Nephron (organoid): ENCODE results near the gene TRAF3IP3.
A peak's percentile ranks its signal among the peaks of the same experiment; 100 is the strongest.

Source experiments
- H3K27ac Mint-ChIP-seq, 3 experiments: 2 replicates each; pipeline ENCODE4 v1.8.0; 2020; ENCODE audit warnings: mixed read lengths in 3 of 3, mild to moderate bottlenecking in 2 of 3, moderate library complexity in 1 of 3
- H3K27me3 Mint-ChIP-seq: 2 replicates; pipeline ENCODE4 v1.8.0; 2021; ENCODE audit warnings: low read depth, mild to moderate bottlenecking, moderate library complexity, mixed read lengths
- H3K36me3 Mint-ChIP-seq: 2 replicates; pipeline ENCODE4 v1.8.0; 2020; ENCODE audit warnings: low read depth, mixed read lengths
- H3K4me1 Mint-ChIP-seq: 2 replicates; pipeline ENCODE4 v1.8.0; 2020; ENCODE audit warnings: mixed read lengths
- H3K4me3 Mint-ChIP-seq, 3 experiments: 2 replicates each; pipeline ENCODE4 v1.8.0; 2020; ENCODE audit warnings: mild to moderate bottlenecking in 3 of 3, mixed read lengths in 3 of 3, moderate library complexity in 2 of 3
- H3K9me3 Mint-ChIP-seq: 2 replicates; pipeline ENCODE4 v1.8.0; 2020; ENCODE audit warnings: mixed read lengths
- CTCF ChIP-seq, 3 experiments: fragments of 200-600 bp; sonication (generic); IDR thresholded peaks; one replicate each; pipeline ENCODE4 v1.5.0; 2021; ENCODE audit warnings: antibody characterized with exemption in 3 of 3; ENCODE audit not compliant: unreplicated experiment in 3 of 3

Gene TRAF3IP3

GRCh38 chr1:209807509-209807908 lies 51.7 kb downstream of the TRAF3IP3 start:
- TF ChIP-seq CTCF (IDR thresholded peaks at IDR 0.05; ENCODE audit: unreplicated experiment in 3 of 3): no peak
- Mint-ChIP-seq H3K4me1 (peaks cover 17% of the 10 kb centered on the region), H3K4me3 (no peak overlapping the region), H3K27ac (no peak overlapping the region), H3K27me3 (peaks cover 34% of the 10 kb centered on the region), H3K9me3 (no peaks in the 10 kb centered on the region), H3K36me3 (no peaks in the 10 kb centered on the region)

- peaks cover 36% of the 10 kb centered on the region for H3K27me3 Mint-ChIP-seq
- no peak for TF ChIP-seq CTCF (IDR thresholded peaks at IDR 0.05; ENCODE audit: unreplicated experiment in 3 of 3)
- peaks cover 17% of the 10 kb centered on the region for H3K4me1 Mint-ChIP-seq
- no peaks in the 10 kb centered on the region for H3K36me3 Mint-ChIP-seq
- H3K27ac Mint-ChIP-seq: peak overlapping the region in 1 of 3 experiments; percentile 60
- no peak overlapping the region for H3K4me3 Mint-ChIP-seq
- H3K9me3 Mint-ChIP-seq: no peaks in the 10 kb centered on the region
Observed at GRCh38 chr1:209808059-209808581, 52.3 kb downstream of the TRAF3IP3 start.

DNA sequence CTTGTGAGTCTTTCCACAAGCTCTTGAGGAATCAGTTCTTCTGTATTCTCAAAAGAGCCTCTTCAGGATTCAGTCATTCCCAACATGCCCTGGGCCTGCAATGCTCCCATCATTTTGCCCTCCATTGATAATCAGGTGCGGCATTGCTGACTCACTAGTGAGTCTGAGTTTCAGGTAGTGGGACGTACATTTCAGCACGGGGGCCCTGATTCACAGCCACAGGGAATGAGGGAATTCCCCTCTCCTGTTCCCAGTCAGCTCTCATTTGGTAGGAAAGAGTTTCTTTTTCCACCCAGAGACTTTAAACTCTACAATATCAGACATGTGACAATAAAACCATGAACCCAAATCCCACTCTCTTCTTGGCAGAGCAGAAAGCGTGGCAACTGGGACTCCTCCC lies 53.8 kb downstream of the TRAF3IP3 start:
- no peak for TF ChIP-seq CTCF (IDR thresholded peaks at IDR 0.05; ENCODE audit: unreplicated experiment in 3 of 3)
- H3K36me3 Mint-ChIP-seq: no peaks in the 10 kb centered on the region
- H3K4me1 Mint-ChIP-seq: peaks cover 17% of the 10 kb centered on the region
- H3K9me3 Mint-ChIP-seq: no peaks in the 10 kb centered on the region
- no peak overlapping the region for H3K4me3 Mint-ChIP-seq
- H3K27ac Mint-ChIP-seq: no peak overlapping the region
- peaks cover 24% of the 10 kb centered on the region for H3K27me3 Mint-ChIP-seq

GRCh38 chr1:209810783-209811182 lies 54.9 kb downstream of the TRAF3IP3 start:
- H3K27ac Mint-ChIP-seq: no peak overlapping the region
- H3K36me3 Mint-ChIP-seq: no peaks in the 10 kb centered on the region
- H3K27me3 Mint-ChIP-seq: peaks cover 12% of the 10 kb centered on the region
- H3K4me1 Mint-ChIP-seq: peaks cover 17% of the 10 kb centered on the region
- no peak overlapping the region for H3K4me3 Mint-ChIP-seq
- H3K9me3 Mint-ChIP-seq: no peaks in the 10 kb centered on the region
- TF ChIP-seq CTCF (IDR thresholded peaks at IDR 0.05; ENCODE audit: unreplicated experiment in 3 of 3): no peak

- H3K4me1 Mint-ChIP-seq: no peaks in the 10 kb centered on the region
- H3K4me3 Mint-ChIP-seq: no peak overlapping the region
- H3K9me3 Mint-ChIP-seq: no peaks in the 10 kb centered on the region
- H3K36me3 Mint-ChIP-seq: no peaks in the 10 kb centered on the region
- peaks cover 25% of the 10 kb centered on the region for H3K27me3 Mint-ChIP-seq
- no peak overlapping the region for H3K27ac Mint-ChIP-seq
- TF ChIP-seq CTCF (IDR thresholded peaks at IDR 0.05; ENCODE audit: unreplicated experiment in 3 of 3): no peak
Observed at GRCh38 chr1:209813902-209814301, 58.0 kb downstream of the TRAF3IP3 start.

DNA sequence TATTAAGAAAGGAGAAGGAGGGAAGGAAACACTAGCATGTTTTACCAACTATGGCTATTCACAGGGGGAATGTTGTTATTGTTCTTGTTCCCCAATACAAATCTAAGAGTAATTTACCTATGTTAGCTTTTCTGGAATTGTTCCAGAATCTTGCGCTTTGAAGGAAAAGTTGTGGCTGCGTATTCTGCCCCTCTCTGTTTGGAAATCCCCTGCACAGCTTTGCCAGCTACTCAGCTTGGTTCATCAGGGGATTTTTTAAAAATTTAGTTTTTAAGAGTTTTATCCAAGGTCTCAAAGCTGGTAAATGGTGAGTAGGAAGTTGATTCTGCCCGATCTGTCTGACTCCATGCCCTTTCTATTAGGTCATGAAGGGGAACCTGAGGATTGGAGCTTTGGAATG lies 59.6 kb downstream of the TRAF3IP3 start:
- H3K36me3 Mint-ChIP-seq: no peaks in the 10 kb centered on the region
- H3K4me3 Mint-ChIP-seq: no peak overlapping the region
- no peak overlapping the region for H3K27ac Mint-ChIP-seq
- no peak for TF ChIP-seq CTCF (IDR thresholded peaks at IDR 0.05; ENCODE audit: unreplicated experiment in 3 of 3)
- H3K27me3 Mint-ChIP-seq: peaks cover 27% of the 10 kb centered on the region
- H3K4me1 Mint-ChIP-seq: no peaks in the 10 kb centered on the region
- H3K9me3 Mint-ChIP-seq: no peaks in the 10 kb centered on the region
